Thoracic aorta (tissue), 2 donors: ENCODE results near the gene RPS6KA1. TPM values are rescaled to one million over a fixed set of nuclear protein-coding genes. Genes with fewer than 3 reads are reported as not detected.
"Not testable (repeated sequence)": the region's sequence is repeated elsewhere in the genome, so short reads cannot be mapped to it uniquely, and the experiment has no call there.

ENCODE experiments used
- ATAC-seq: fragments of 150-250 bp; one replicate; pipeline ENCODE4 v1.8.0; 2017; ENCODE audit warnings: low read depth; ENCODE audit not compliant: insufficient number of reproducible peaks, low FRiP score
- DNase-seq: peaks from one replicate; pipeline ENCODE4 v3.0.0-alpha.2; 2020; ENCODE audit warnings: low spot score
- H3K27ac ChIP-seq, 2 donors: fragments of 200-600 bp; sonication (generic); 1 replicate in 1 of 2; 2 replicates in 1 of 2; pipeline ENCODE4 v1.5.1; 2016; ENCODE audit warnings: mild to moderate bottlenecking in 2 of 2, moderate library complexity in 2 of 2
- H3K27me3 ChIP-seq: fragments of 200-600 bp; sonication (generic); replicated peaks from 2 replicates; pipeline ENCODE4 v1.6.0; 2016; ENCODE audit warnings: mild to moderate bottlenecking; ENCODE audit not compliant: insufficient read depth
- H3K36me3 ChIP-seq: fragments of 200-600 bp; sonication (generic); one replicate; pipeline ENCODE4 v1.5.1; 2016
- H3K4me1 ChIP-seq, 2 donors: fragments of 200-600 bp; sonication (generic); 1 replicate in 1 of 2; 2 replicates in 1 of 2; pipeline versions ENCODE4 v1.5.1 to v1.6.0; 2016; ENCODE audit warnings: low read depth in 2 of 2, mild to moderate bottlenecking in 1 of 2; ENCODE audit not compliant: control insufficient read depth in 1 of 2
- H3K4me3 ChIP-seq: fragments of 200-600 bp; sonication (generic); 2 replicates; pipeline ENCODE4 v1.5.1; 2016; ENCODE audit warnings: mild to moderate bottlenecking
- H3K9me3 ChIP-seq: fragments of 200-600 bp; sonication (generic); 2 replicates; pipeline ENCODE4 v1.5.1; 2016
- total RNA-seq, 2 donors: library from RNA; depleted of rRNA; stranded (reverse); fragments of >200 nt; gene quantifications; one replicate each; pipeline versions ENCODE4 v1.1.0 to v1.2.3, GENCODE V29; 2016
- TF ChIP-seq, protein P1 (sequence below): fragments of 200-600 bp; sonication (generic); IDR thresholded peaks from one replicate; pipeline ENCODE4 v1.5.1; 2019; ENCODE audit warnings: antibody characterized with exemption

RPS6KA1 gene
- total RNA-seq, 2 donors from 2014 or later = 13.8 to 18.6 TPM

DNA sequence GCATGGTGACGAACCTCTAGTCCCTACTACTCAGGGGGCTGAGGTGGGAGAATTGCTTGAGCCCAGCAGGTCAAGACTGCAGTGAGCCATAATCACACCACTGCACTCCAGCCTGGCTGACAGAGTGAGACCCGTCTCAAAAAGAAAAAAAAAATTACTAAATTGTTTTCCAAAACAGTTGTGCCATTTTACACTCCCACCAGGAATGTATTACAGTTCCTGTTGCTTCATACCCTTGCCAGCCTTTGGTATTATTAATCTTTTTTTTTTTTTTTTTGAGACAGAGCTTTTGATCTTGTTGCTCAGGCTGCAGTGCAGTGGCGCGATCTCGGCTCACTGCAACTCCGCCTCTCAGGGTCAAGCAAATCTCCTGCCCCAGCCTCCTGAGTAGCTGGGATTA, 55.9 kb downstream of the RPS6KA1 start:
- no peaks in the 10 kb centered on the region for H3K27me3 ChIP-seq
- TF ChIP-seq, protein P1, sequence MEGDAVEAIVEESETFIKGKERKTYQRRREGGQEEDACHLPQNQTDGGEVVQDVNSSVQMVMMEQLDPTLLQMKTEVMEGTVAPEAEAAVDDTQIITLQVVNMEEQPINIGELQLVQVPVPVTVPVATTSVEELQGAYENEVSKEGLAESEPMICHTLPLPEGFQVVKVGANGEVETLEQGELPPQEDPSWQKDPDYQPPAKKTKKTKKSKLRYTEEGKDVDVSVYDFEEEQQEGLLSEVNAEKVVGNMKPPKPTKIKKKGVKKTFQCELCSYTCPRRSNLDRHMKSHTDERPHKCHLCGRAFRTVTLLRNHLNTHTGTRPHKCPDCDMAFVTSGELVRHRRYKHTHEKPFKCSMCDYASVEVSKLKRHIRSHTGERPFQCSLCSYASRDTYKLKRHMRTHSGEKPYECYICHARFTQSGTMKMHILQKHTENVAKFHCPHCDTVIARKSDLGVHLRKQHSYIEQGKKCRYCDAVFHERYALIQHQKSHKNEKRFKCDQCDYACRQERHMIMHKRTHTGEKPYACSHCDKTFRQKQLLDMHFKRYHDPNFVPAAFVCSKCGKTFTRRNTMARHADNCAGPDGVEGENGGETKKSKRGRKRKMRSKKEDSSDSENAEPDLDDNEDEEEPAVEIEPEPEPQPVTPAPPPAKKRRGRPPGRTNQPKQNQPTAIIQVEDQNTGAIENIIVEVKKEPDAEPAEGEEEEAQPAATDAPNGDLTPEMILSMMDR = no peak

DNA sequence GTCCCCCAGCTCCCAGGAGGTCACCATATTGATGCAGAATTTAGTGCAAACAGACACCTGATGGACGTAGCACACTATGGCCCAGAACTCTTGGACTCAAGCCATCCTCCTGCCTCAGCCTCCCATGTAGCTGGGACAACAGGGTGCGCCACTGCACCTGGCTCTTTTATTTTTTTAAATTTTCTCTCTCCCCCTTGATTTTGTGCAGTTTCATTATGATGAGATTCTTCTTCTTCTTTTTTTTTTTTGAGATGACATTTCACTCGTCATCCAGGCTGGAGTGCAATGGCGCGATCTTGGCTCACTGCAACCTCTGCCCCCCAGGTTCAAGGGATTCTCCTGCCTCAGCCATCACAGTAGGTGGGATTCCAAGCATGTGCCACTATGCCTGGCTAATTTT, 63.8 kb downstream of the RPS6KA1 start:
- TF ChIP-seq, protein P1 = no peak
- Histone ChIP-seq H3K27me3 (no peaks in the 10 kb centered on the region), H3K27ac (no peak overlapping the region), H3K36me3 (no peaks in the 10 kb centered on the region), H3K9me3 (peaks cover 4% of the 10 kb centered on the region), H3K4me1 (no peaks in the 10 kb centered on the region), H3K4me3 (no peak overlapping the region)
- no peak for ATAC-seq
- no peak for DNase-seq

More for the DNA sequence above, 55.9 kb downstream of the RPS6KA1 start:
- DNase-seq = no peak
- H3K27ac ChIP-seq = no peak overlapping the region
- no peak overlapping the region for H3K4me3 ChIP-seq
- no peaks in the 10 kb centered on the region for H3K4me1 ChIP-seq
- no peak for ATAC-seq
- no peaks in the 10 kb centered on the region for H3K36me3 ChIP-seq
- H3K9me3 ChIP-seq = peaks cover 4% of the 10 kb centered on the region

DNA sequence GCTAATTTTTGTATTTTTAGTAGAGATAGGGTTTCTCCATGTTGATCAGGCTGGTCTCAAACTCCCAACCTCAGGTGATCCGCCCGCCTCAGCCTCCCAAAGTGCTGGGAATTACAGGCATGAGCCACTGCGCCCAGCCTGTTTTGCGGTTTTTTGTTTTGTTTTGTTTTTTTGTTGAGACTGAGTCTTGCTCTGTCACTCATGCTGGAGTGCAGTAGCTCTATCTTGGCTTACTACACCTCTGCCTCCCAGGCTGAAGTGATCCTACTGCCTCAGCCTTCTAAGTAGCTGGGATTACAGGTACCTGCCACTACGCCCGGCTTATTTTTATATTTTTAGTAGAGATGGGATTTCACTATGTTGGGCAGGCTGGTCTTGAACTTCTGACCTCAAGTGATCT, 65.0 kb downstream of the RPS6KA1 start:
- H3K4me1 ChIP-seq, H3K9me3 ChIP-seq, H3K27me3 ChIP-seq, H3K36me3 ChIP-seq, ATAC-seq, H3K4me3 ChIP-seq, DNase-seq, H3K27ac ChIP-seq: not testable (repeated sequence)

DNA sequence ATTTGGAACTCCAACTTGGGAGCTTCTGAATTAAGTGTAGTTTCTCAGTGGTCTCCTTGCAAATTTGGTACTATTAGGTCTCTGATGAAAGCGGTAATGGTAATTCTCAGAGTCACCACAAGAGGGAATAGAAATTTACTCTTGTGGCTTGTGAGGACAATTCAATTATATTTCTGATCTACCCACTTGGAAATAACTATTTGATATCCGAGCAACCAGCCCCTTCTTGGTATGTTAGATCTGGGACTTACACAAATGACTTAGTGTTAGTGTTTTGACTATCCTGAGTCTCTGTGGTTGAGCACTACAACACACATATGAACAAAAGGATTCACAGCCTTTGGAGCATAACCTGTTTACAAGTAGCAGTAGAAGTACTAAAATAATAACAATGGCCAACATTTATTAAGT, 68.1 kb downstream of the RPS6KA1 start:
- H3K9me3 ChIP-seq = no peaks in the 10 kb centered on the region
- no peaks in the 10 kb centered on the region for H3K36me3 ChIP-seq
- no peak for DNase-seq
- no peak overlapping the region for H3K27ac ChIP-seq
- no peak for ATAC-seq
- no peaks in the 10 kb centered on the region for H3K27me3 ChIP-seq
- TF ChIP-seq, protein P1 = peak; percentile 72
- no peaks in the 10 kb centered on the region for H3K4me1 ChIP-seq
- no peak overlapping the region for H3K4me3 ChIP-seq

DNA sequence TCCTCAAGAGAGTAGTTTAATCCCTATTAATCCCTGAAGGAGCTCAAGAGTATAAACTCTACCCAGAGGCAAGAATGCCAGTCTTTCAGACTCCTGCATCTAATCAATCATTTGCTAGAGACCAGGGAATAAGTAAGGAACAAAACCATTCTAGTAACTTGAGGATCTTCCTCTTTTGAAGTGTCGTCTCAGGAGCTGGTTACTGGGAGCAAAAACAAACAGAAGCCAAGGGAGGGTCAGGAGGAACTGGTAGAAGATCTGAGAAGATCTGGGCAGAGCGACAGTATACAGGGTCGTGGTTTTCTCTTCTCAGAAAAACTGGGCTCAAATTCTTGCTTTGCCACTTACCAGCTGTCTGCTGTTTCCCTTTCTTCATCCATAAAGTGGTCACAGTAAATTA, 69.3 kb downstream of the RPS6KA1 start:
- DNase-seq (no peak), ATAC-seq (no peak)
- TF ChIP-seq, protein P1 = no peak
- Histone ChIP-seq H3K4me3 (no peak overlapping the region), H3K27me3 (no peaks in the 10 kb centered on the region), H3K9me3 (no peaks in the 10 kb centered on the region), H3K36me3 (no peaks in the 10 kb centered on the region), H3K27ac (no peak overlapping the region), H3K4me1 (no peaks in the 10 kb centered on the region)

DNA sequence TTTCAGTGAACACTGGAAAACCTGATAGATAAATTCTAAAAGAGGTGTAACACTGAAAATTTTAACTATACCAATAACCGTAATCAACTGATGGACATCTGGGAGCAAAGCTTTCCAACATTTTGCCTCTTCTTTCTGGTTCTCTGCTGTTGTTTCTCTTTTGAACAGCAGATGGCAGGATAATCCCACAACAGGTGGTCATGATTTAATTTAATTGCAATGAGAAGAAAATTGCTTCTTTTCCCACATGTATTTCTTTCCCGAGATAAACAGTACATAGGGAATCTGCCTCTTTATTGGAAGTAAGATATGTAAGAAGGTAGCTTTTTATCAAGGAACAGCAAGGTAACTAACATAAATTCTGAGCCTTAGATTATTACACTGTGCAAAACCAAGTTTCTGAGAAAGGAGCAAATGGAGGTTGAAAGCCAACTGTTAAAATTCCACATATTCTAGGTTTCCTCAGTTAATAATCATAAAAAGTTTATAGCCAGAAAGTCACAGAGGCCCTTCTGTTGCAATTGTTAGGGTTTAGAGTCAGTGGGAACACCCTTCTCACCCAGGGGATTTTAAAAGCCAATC, 72.9 kb downstream of the RPS6KA1 start:
- Histone ChIP-seq H3K4me3 (no peak overlapping the region), H3K27me3 (no peaks in the 10 kb centered on the region), H3K4me1 (no peaks in the 10 kb centered on the region), H3K27ac (no peak overlapping the region), H3K9me3 (no peaks in the 10 kb centered on the region), H3K36me3 (no peaks in the 10 kb centered on the region)
- ATAC-seq (no peak), DNase-seq (no peak)
- TF ChIP-seq, protein P1 = peak; percentile 84
